ENCODE measurements around the gene SACS. TPM values are rescaled to one million over a fixed set of nuclear protein-coding genes. Genes with fewer than 3 reads are reported as not detected.

The SACS gene, protein sequence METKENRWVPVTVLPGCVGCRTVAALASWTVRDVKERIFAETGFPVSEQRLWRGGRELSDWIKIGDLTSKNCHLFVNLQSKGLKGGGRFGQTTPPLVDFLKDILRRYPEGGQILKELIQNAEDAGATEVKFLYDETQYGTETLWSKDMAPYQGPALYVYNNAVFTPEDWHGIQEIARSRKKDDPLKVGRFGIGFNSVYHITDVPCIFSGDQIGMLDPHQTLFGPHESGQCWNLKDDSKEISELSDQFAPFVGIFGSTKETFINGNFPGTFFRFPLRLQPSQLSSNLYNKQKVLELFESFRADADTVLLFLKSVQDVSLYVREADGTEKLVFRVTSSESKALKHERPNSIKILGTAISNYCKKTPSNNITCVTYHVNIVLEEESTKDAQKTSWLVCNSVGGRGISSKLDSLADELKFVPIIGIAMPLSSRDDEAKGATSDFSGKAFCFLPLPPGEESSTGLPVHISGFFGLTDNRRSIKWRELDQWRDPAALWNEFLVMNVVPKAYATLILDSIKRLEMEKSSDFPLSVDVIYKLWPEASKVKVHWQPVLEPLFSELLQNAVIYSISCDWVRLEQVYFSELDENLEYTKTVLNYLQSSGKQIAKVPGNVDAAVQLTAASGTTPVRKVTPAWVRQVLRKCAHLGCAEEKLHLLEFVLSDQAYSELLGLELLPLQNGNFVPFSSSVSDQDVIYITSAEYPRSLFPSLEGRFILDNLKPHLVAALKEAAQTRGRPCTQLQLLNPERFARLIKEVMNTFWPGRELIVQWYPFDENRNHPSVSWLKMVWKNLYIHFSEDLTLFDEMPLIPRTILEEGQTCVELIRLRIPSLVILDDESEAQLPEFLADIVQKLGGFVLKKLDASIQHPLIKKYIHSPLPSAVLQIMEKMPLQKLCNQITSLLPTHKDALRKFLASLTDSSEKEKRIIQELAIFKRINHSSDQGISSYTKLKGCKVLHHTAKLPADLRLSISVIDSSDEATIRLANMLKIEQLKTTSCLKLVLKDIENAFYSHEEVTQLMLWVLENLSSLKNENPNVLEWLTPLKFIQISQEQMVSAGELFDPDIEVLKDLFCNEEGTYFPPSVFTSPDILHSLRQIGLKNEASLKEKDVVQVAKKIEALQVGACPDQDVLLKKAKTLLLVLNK (N-terminal part only)
- total RNA-seq = 10 to 100 TPM; 15.2 to 29.2 TPM

GRCh38 chr13:23433171-23434153 lies at the start of gene SACS:
Gene SACS (minus strand): TSS chr13:23433702. CDS start chr13:23411239, 22,463 bp downstream.
- peak within 1 kb of the TSS; percentile 75 to 83 for H3K27ac ChIP-seq
- no peak for TF ChIP-seq CTCF (IDR thresholded peaks at IDR 0.05)
- DNase-seq (ENCODE audit: low spot score) = no peak
- H3K36me3 ChIP-seq = no peaks in the 10 kb centered on the region
- H3K4me3 ChIP-seq = peak within 1 kb of the TSS; percentile 56 to 62
- no peaks in the 10 kb centered on the region for H3K9me3 ChIP-seq
- H3K4me1 ChIP-seq = peaks cover 0 to 11% of the 10 kb centered on the region in 2 donors
- H3K27me3 ChIP-seq = no peaks in the 10 kb centered on the region

DNA sequence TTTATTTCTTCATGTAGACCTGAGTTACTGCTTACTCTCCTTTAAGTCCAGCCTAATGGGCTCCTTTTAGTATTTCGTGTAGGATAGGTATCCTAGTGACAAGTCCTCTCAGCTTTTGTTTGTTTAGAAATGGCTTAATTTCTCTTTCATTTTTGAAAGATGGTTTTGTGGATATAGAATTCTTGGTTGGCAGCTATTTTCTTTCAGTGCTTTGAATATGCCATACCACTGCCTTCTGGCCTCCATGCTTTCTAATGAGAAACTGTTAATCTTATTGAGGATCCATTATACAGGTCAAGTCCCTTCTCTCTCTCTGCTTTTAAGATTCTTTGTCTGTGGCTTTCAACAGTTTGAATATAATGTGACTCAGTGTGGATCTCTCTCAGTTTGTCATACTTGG lies 46.8 kb upstream of the SACS start:
- no peak overlapping the region for H3K27ac ChIP-seq
- DNase-seq (ENCODE audit: low spot score) = no peak
- H3K36me3 ChIP-seq = no peaks in the 10 kb centered on the region
- H3K4me3 ChIP-seq = no peak overlapping the region
- H3K4me1 ChIP-seq = no peaks in the 10 kb centered on the region
- no peak for TF ChIP-seq CTCF (IDR thresholded peaks at IDR 0.05)
- peaks cover 8 to 24% of the 10 kb centered on the region in 2 donors for H3K9me3 ChIP-seq
- no peaks in the 10 kb centered on the region for H3K27me3 ChIP-seq

GRCh38 chr13:23477101-23477500 lies 43.6 kb upstream of the SACS start:
- H3K36me3 ChIP-seq = no peaks in the 10 kb centered on the region
- no peaks in the 10 kb centered on the region for H3K27me3 ChIP-seq
- TF ChIP-seq CTCF (IDR thresholded peaks at IDR 0.05) = no peak
- no peaks in the 10 kb centered on the region for H3K4me1 ChIP-seq
- peaks cover 8 to 24% of the 10 kb centered on the region in 2 donors for H3K9me3 ChIP-seq
- no peak for DNase-seq (ENCODE audit: low spot score)
- no peak overlapping the region for H3K27ac ChIP-seq
- H3K4me3 ChIP-seq = no peak overlapping the region

DNA sequence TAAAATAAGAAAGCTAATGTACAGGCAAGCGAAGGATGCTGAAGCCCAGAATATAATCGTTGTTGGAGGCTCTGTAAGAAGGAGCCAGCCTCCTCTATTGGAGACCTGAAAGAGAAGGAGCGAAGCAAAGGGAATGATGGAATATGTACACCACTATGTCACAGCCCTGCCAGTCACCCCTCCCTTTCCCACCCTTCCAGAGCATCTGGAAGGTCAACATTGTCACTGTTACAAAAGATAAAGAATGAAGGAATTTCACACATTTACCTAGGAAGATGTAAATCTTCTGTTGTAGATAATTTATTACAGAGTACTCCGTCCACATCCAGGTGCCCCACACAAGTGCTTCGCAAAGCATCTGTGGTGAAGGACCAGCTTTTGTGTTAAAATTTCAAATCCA lies 39.7 kb upstream of the SACS start:
- no peak overlapping the region for H3K27ac ChIP-seq
- no peak overlapping the region for H3K4me3 ChIP-seq
- H3K4me1 ChIP-seq = no peaks in the 10 kb centered on the region
- no peak for DNase-seq (ENCODE audit: low spot score)
- no peaks in the 10 kb centered on the region for H3K27me3 ChIP-seq
- TF ChIP-seq CTCF (IDR thresholded peaks at IDR 0.05) = no peak
- no peaks in the 10 kb centered on the region for H3K9me3 ChIP-seq
- no peaks in the 10 kb centered on the region for H3K36me3 ChIP-seq

- Histone ChIP-seq H3K36me3 (no peaks in the 10 kb centered on the region), H3K9me3 (no peaks in the 10 kb centered on the region), H3K27me3 (no peaks in the 10 kb centered on the region), H3K4me3 (no peak overlapping the region), H3K4me1 (peaks cover 0 to 5% of the 10 kb centered on the region in 2 donors), H3K27ac (no peak overlapping the region)
- DNase-seq (ENCODE audit: low spot score) = no peak
- no peak for TF ChIP-seq CTCF (IDR thresholded peaks at IDR 0.05)
Observed at GRCh38 chr13:23472189-23472588, 38.7 kb upstream of the SACS start.

Data from right atrium auricular region (tissue), 2 donors.